ENCODE data around the gene SPZ1. TPM values are rescaled to one million over a fixed set of nuclear protein-coding genes. Genes with fewer than 3 reads are reported as not detected.

Gene SPZ1
- total and polyA plus RNA-seq, 12 donors = not detected

- DNase-seq (no peak), ATAC-seq (no peak)
- TF ChIP-seq, protein P1, sequence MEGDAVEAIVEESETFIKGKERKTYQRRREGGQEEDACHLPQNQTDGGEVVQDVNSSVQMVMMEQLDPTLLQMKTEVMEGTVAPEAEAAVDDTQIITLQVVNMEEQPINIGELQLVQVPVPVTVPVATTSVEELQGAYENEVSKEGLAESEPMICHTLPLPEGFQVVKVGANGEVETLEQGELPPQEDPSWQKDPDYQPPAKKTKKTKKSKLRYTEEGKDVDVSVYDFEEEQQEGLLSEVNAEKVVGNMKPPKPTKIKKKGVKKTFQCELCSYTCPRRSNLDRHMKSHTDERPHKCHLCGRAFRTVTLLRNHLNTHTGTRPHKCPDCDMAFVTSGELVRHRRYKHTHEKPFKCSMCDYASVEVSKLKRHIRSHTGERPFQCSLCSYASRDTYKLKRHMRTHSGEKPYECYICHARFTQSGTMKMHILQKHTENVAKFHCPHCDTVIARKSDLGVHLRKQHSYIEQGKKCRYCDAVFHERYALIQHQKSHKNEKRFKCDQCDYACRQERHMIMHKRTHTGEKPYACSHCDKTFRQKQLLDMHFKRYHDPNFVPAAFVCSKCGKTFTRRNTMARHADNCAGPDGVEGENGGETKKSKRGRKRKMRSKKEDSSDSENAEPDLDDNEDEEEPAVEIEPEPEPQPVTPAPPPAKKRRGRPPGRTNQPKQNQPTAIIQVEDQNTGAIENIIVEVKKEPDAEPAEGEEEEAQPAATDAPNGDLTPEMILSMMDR (IDR thresholded peaks at IDR 0.05) = no peak
- Histone ChIP-seq H3K27me3 (no peaks in the 10 kb centered on the region), H3K4me1 (no peaks in the 10 kb centered on the region), H3K36me3 (no peaks in the 10 kb centered on the region), H3K9me3 (no peaks in the 10 kb centered on the region), H3K27ac (no peak overlapping the region), H3K4me3 (no peak overlapping the region)
- WGBS, 2 donors = 94 to 99% methylated on average over 11 of the region's 11 CpGs
- intact Hi-C loops (cut with DNase I) = no loop called here
These were observed 17.2 kb upstream of the SPZ1 start for GRCh38 chr5:80302636-80303035.

- intact Hi-C loops (cut with DNase I) = loop anchor here in 4 of 10 donors (2.0 to 5.0 kb wide), 3 partner anchors 216 to 218 kb away; no protein-coding TSS in a partner anchor
- no peak overlapping the region for H3K27ac ChIP-seq
- TF ChIP-seq, protein P1 (IDR thresholded peaks at IDR 0.05) = no peak
- no peaks in the 10 kb centered on the region for H3K36me3 ChIP-seq
- 73 to 83% methylated on average over 11 of the region's 11 CpGs for WGBS, 2 donors
- DNase-seq (no peak), ATAC-seq (no peak)
- H3K4me1 ChIP-seq = no peaks in the 10 kb centered on the region
- H3K27me3 ChIP-seq = no peaks in the 10 kb centered on the region
- H3K9me3 ChIP-seq = peaks cover 0 to 11% (median 0%) of the 10 kb centered on the region in 11 donors
- no peak overlapping the region for H3K4me3 ChIP-seq
These were observed 11.3 kb upstream of the SPZ1 start for GRCh38 chr5:80308526-80308925.

DNA sequence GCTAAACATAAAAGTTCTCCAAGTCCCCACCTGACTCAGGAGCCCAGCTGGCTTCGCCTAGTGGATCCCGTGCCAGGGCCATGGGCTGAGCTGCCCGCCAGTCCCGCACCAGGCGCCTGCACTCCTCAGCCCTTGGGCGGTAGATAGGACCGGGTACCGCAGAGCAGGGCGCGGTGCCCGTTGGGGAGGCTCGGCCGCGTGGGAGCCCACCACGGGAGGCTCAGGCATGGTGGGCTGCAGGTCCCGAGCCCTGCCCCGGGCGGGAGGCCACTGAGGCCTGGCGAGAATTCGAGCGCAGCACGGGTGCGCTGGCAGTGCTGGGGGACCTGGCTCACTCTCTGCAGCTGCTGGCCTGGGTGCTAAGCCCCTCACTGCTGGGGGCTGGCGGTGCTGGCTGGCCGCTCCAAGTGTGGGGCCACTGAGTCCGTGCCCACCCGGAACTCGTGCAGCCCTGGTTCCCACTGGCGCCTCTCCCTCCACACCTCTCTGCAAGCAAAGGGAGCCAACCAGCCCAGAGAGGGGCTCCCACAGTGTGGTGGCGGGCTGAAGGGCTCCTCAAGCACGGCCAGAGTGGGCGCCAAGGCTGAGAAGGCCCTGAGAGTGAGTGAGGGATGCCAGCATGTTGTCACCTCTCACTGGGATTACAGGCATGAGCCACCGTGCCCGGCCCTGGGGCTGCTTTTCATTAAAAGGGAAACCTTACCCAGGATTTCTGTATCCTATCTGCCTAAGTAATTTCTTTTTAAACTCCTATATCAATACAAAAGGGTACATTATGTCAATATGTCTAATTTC is 9.7 kb upstream of the SPZ1 start:
- no peak overlapping the region for H3K4me3 ChIP-seq
- 85 to 87% methylated on average over 34 of the region's 34 CpGs for WGBS, 2 donors
- intact Hi-C loops (cut with DNase I) = loop anchor here in 4 of 10 donors (2.0 to 5.0 kb wide), 3 partner anchors 217 to 219 kb away; no protein-coding TSS in a partner anchor
- no peaks in the 10 kb centered on the region for H3K4me1 ChIP-seq
- H3K36me3 ChIP-seq = no peaks in the 10 kb centered on the region
- no peak overlapping the region for H3K27ac ChIP-seq
- peaks cover 0 to 11% (median 0%) of the 10 kb centered on the region in 11 donors for H3K9me3 ChIP-seq
- H3K27me3 ChIP-seq = no peaks in the 10 kb centered on the region
- TF ChIP-seq, protein P1 (IDR thresholded peaks at IDR 0.05) = no peak
- ATAC-seq (peak in 1 of 8 donors; percentile 30), DNase-seq (no peak)

GRCh38 chr5:80315244-80315643 is 4.6 kb upstream of the SPZ1 start:
- Histone ChIP-seq H3K27ac (no peak overlapping the region), H3K27me3 (peaks cover 0 to 10% (median 0%) of the 10 kb centered on the region in 7 donors), H3K4me1 (no peaks in the 10 kb centered on the region), H3K9me3 (peaks cover 0 to 3% (median 0%) of the 10 kb centered on the region in 11 donors), H3K4me3 (no peak overlapping the region), H3K36me3 (no peaks in the 10 kb centered on the region)
- intact Hi-C loops (cut with DNase I) = no loop called here
- 87 to 88% methylated on average over 1 of the region's 1 CpG for WGBS, 2 donors
- no peak for ATAC-seq
- TF ChIP-seq, protein P1 (IDR thresholded peaks at IDR 0.05) = no peak
- DNase-seq = no peak
